ENCODE results near the gene MCTP1. TPM values are rescaled to one million over a fixed set of nuclear protein-coding genes. Genes with fewer than 3 reads are reported as not detected.

The MCTP1 gene
- total and polyA plus RNA-seq, 2 experiments from 2014 or later = 1.3 to 5.7 TPM

- H4K20me1 ChIP-seq (ENCODE audit: insufficient read depth, poor library complexity, severe bottlenecking) = no peaks in the 10 kb centered on the region
- H3K36me3 ChIP-seq (replicated peaks; ENCODE audit: insufficient read depth, low read depth) = no peaks in the 10 kb centered on the region
- no peak overlapping the region for H3K4me2 ChIP-seq
- H2AFZ ChIP-seq = no peak overlapping the region
- TF ChIP-seq CTCF (IDR thresholded peaks at IDR 0.05; ENCODE audit: poor library complexity) = no peak
- TF ChIP-seq EZH2 (IDR thresholded peaks at IDR 0.05; ENCODE audit: borderline replicate concordance) = no peak
- no peaks in the 10 kb centered on the region for H3K4me1 ChIP-seq (ENCODE audit: insufficient read depth)
- no peaks in the 10 kb centered on the region for H3K79me2 ChIP-seq
- H3K27ac ChIP-seq = no peak overlapping the region
- H3K4me3 ChIP-seq = no peak overlapping the region
- no peak for DNase-seq (ENCODE audit: low spot score)
- no peaks in the 10 kb centered on the region for H3K9me2 ChIP-seq (replicated peaks; ENCODE audit: insufficient read depth)
- no peaks in the 10 kb centered on the region for H3K9me3 ChIP-seq (ENCODE audit: low read depth)
- WGBS (ENCODE audit: low lambda C conversion rate, missing lambda C conversion rate) = 74% methylated on average over 5 of the region's 5 CpGs
- H3K27me3 ChIP-seq = no peaks in the 10 kb centered on the region
Measured at GRCh38 chr5:94818904-94819303, 466.0 kb downstream of the MCTP1 start.

- Histone ChIP-seq H3K27ac (no peak overlapping the region), H3K79me2 (no peaks in the 10 kb centered on the region), H3K36me3 (replicated peaks; ENCODE audit: insufficient read depth, low read depth) (no peaks in the 10 kb centered on the region), H3K4me1 (ENCODE audit: insufficient read depth) (no peaks in the 10 kb centered on the region), H3K9me3 (ENCODE audit: low read depth) (no peaks in the 10 kb centered on the region), H3K9me2 (replicated peaks; ENCODE audit: insufficient read depth) (no peaks in the 10 kb centered on the region), H2AFZ (no peak overlapping the region), H3K4me2 (no peak overlapping the region), H4K20me1 (ENCODE audit: insufficient read depth, poor library complexity, severe bottlenecking) (no peaks in the 10 kb centered on the region), H3K27me3 (no peaks in the 10 kb centered on the region), H3K4me3 (no peak overlapping the region)
- WGBS (ENCODE audit: low lambda C conversion rate, missing lambda C conversion rate) = 92% methylated on average over 6 of the region's 6 CpGs
- TF ChIP-seq EZH2phosphoT487 (IDR thresholded peaks at IDR 0.05; ENCODE audit: low read depth, severe bottlenecking, unreplicated experiment) (no peak), EZH2 (IDR thresholded peaks at IDR 0.05; ENCODE audit: borderline replicate concordance) (no peak), CTCF (IDR thresholded peaks at IDR 0.05; ENCODE audit: poor library complexity) (no peak)
- no peak for DNase-seq (ENCODE audit: low spot score)
Measured at GRCh38 chr5:94815313-94816039, 469.4 kb downstream of the MCTP1 start.

GRCh38 chr5:94812232-94812631, 472.7 kb downstream of the MCTP1 start:
- DNase-seq (ENCODE audit: low spot score) = no peak

More at GRCh38 chr5:94812232-94812631, 472.7 kb downstream of the MCTP1 start:
- Histone ChIP-seq H3K27ac (no peak overlapping the region), H4K20me1 (ENCODE audit: insufficient read depth, poor library complexity, severe bottlenecking) (no peaks in the 10 kb centered on the region), H3K4me2 (no peak overlapping the region), H3K9me3 (ENCODE audit: low read depth) (no peaks in the 10 kb centered on the region), H2AFZ (no peak overlapping the region), H3K27me3 (no peaks in the 10 kb centered on the region), H3K9me2 (replicated peaks; ENCODE audit: insufficient read depth) (no peaks in the 10 kb centered on the region), H3K4me3 (no peak overlapping the region), H3K36me3 (replicated peaks; ENCODE audit: insufficient read depth, low read depth) (no peaks in the 10 kb centered on the region), H3K79me2 (no peaks in the 10 kb centered on the region), H3K4me1 (ENCODE audit: insufficient read depth) (no peaks in the 10 kb centered on the region)
- 74% methylated on average over 2 of the region's 2 CpGs for whole genome bisulfite sequencing (ENCODE audit: low lambda C conversion rate, missing lambda C conversion rate)
- no peak for TF ChIP-seq EZH2phosphoT487 (IDR thresholded peaks at IDR 0.05; ENCODE audit: low read depth, severe bottlenecking, unreplicated experiment)
- TF ChIP-seq CTCF (IDR thresholded peaks at IDR 0.05; ENCODE audit: poor library complexity) = no peak
- no peak for TF ChIP-seq EZH2 (IDR thresholded peaks at IDR 0.05; ENCODE audit: borderline replicate concordance)

Measured in hepatocyte (in vitro differentiated cells).